K562 (cell line): ENCODE results near the gene PAX8. TPM values are rescaled to one million over a fixed set of nuclear protein-coding genes. Genes with fewer than 3 reads are reported as not detected.
A peak's percentile ranks its signal among the peaks of the same experiment; 100 is the strongest.

ENCODE experiments used
- BRD9 ChIP-seq: fragments of 450-650 bp; IDR thresholded peaks from 2 replicates; pipeline ENCODE4 v1.6.1; 2018; ENCODE audit warnings: low read depth; ENCODE audit not compliant: partially characterized antibody
- CBFB ChIP-seq: sonication (generic); formaldehyde crosslinking; IDR thresholded peaks from 2 replicates; pipeline ENCODE4 v1.4.0; 2020; ENCODE audit warnings: mild to moderate bottlenecking, missing genetic modification reagents
- COPS2 ChIP-seq: fragments of 450-650 bp; conservative IDR thresholded peaks from 2 replicates; pipeline ENCODE4 v1.6.1; 2016; ENCODE audit warnings: mild to moderate bottlenecking, moderate library complexity
- CTCFL ChIP-seq: IDR thresholded peaks from 2 replicates; pipeline ENCODE4 v1.6.1; 2011; ENCODE audit warnings: borderline replicate concordance, low read depth, mild to moderate bottlenecking, moderate library complexity, low read length; ENCODE audit not compliant: insufficient read depth, poor library complexity, severe bottlenecking
- GTF2B ChIP-seq: IDR thresholded peaks from 2 replicates; pipeline ENCODE4 v1.6.1; 2011; ENCODE audit not compliant: insufficient read length; ENCODE audit errors: extremely low read depth
- HDAC3 ChIP-seq: fragments of 450-650 bp; IDR thresholded peaks from 2 replicates; pipeline ENCODE4 v1.6.1; 2018; ENCODE audit warnings: borderline replicate concordance, mild to moderate bottlenecking, moderate library complexity; ENCODE audit not compliant: partially characterized antibody
- JUND ChIP-seq, 2 experiments: IDR thresholded peaks; 2 replicates in 1 of 2; 3 replicates in 1 of 2; pipeline ENCODE4 v1.6.1; 2011; ENCODE audit warnings: borderline replicate concordance in 2 of 2, low read depth in 2 of 2, low read length in 2 of 2, improper control_type of control experiment in 1 of 2, missing biosample characterization in 1 of 2, missing genetic modification characterization in 1 of 2, missing genetic modification reagents in 1 of 2
- KLF16 ChIP-seq: IDR thresholded peaks from 2 replicates; pipeline ENCODE4 v1.6.1; 2016; ENCODE audit warnings: antibody characterized with exemption
- NCOA6 ChIP-seq: fragments of 450-650 bp; IDR thresholded peaks from 2 replicates; pipeline ENCODE4 v1.6.1; 2017; ENCODE audit warnings: mild to moderate bottlenecking
- SRSF9 ChIP-seq: fragments of 200-400 bp; formaldehyde crosslinking; IDR thresholded peaks from 2 replicates; pipeline ENCODE4 v1.6.1; 2017; ENCODE audit warnings: low read depth, low read length, borderline replicate concordance
- TRIM28 ChIP-seq: fragments of 450-650 bp; IDR thresholded peaks from 2 replicates; pipeline ENCODE4 v1.6.1; 2017
- ZNF639 ChIP-seq, 2 experiments: fragments of 200-800 bp in 1 of 2; sonication (Bioruptor generic) in 1 of 2; sonication (generic) in 1 of 2; formaldehyde crosslinking in 1 of 2; IDR thresholded peaks in 1 of 2; conservative IDR thresholded peaks in 1 of 2; 2 replicates each; pipeline versions ENCODE4 v1.5.0 to v1.6.1; 2016 to 2020; ENCODE audit warnings: missing compliant biosample characterization in 1 of 2, missing genetic modification characterization in 1 of 2, missing genetic modification reagents in 1 of 2
- ZNF707 ChIP-seq: fragments of 250-450 bp; sonication (Bioruptor Pico); conservative IDR thresholded peaks from 2 replicates; pipeline ENCODE4 v1.8.0; 2022; ENCODE audit warnings: inconsistent platforms, mild to moderate bottlenecking, moderate library complexity
- ZNF766 ChIP-seq: fragments of 200-800 bp; sonication (Bioruptor generic); conservative IDR thresholded peaks from 2 replicates; pipeline ENCODE4 v1.6.1; 2016; ENCODE audit warnings: missing genetic modification characterization, missing compliant biosample characterization
- polyA plus RNA-seq, 8 experiments: library from polyadenylated mRNA; depleted of rRNA in 4 of 8; stranded (reverse) in 5 of 8; unstranded in 3 of 8; fragments of >200 nt; fragmentation: Nextera tagmentation in 2 of 8; fragmentation: Illumina TruSeq in 1 of 8; extraction: Ambion mirVana in 2 of 8; extraction: Trizol in 1 of 8; gene quantifications; 2 replicates each; pipeline versions ENCODE4 v1.2.1 to v1.2.3, GENCODE V29; 2011 to 2014; ENCODE audit warnings: inconsistent platforms in 1 of 8, missing spikeins in 1 of 8
- total RNA-seq, 7 experiments: library from RNA; depleted of rRNA in 6 of 7; stranded (reverse); fragments of >200 nt in 6 of 7; fragmentation: Illumina TruSeq in 2 of 7; extraction: Trizol in 2 of 7; gene quantifications; 2 replicates each; pipeline versions ENCODE4 v1.2.1 to v1.2.3, GENCODE V29; 2011 to 2021; ENCODE audit warnings: low replicate concordance in 1 of 7
- TF ChIP-seq, protein P1 (sequence below): fragments of 450-650 bp; IDR thresholded peaks from 2 replicates; pipeline ENCODE4 v1.6.1; 2016; ENCODE audit warnings: antibody characterized with exemption
- TF ChIP-seq, protein P2 (sequence below): fragments of 450-650 bp; IDR thresholded peaks from 2 replicates; pipeline ENCODE4 v1.6.1; 2017; ENCODE audit warnings: mild to moderate bottlenecking, moderate library complexity

PAX8 gene
- total and polyA plus RNA-seq, 9 of the 15 experiments (the other 6 are each of a cell fraction or from before 2014, with no cell fraction given), result 0.13 to 2.1 (median 0.51) TPM

DNA sequence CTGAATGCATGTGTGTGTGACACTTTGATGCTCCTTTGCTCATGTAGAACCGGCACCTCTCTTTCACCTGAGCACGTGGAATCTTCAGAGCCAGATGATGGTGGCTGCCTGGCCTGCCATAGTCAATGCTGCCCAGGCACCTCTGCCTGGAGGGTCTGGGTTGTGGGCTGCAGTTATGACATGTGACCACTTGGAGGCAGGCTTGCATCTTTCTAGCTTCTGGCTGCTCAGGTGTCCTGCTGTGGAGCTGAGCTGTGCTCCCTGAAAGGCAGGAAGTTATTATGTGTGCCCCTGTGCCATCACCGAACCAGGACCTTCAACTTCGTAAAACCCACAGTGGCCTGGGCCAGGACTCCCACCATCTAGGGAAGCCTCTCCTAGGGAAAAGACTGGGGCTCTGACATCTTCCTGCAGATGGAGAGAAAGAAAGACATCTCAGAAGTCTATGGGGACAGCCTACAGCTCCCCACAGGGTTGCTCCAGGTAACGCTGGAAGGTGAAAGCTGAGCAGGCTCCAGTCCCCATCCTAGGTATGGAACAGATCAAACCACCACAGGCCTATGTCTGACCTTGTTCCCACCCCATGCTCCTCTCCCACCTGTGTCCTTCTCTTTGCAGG is 74.7 kb downstream of the PAX8 start (continued):
- TF ChIP-seq CBFB, result no peak
- TF ChIP-seq TRIM28, result no peak
- no peak for TF ChIP-seq HDAC3
- no peak for TF ChIP-seq COPS2
- no peak for TF ChIP-seq NCOA6
- TF ChIP-seq GTF2B, result no peak
- TF ChIP-seq ZNF766 (CRISPR knock-in tag), result no peak
- TF ChIP-seq, protein P1, sequence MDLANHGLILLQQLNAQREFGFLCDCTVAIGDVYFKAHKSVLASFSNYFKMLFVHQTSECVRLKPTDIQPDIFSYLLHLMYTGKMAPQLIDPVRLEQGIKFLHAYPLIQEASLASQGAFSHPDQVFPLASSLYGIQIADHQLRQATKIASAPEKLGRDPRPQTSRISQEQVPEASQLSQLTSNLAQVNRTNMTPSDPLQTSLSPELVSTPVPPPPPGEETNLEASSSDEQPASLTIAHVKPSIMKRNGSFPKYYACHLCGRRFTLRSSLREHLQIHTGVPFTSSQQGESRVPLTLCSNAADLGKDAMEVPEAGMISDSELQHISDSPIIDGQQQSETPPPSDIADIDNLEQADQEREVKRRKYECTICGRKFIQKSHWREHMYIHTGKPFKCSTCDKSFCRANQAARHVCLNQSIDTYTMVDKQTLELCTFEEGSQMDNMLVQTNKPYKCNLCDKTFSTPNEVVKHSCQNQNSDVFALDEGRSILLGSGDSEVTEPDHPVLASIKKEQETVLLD, result no peak
- TF ChIP-seq JUND (IDR thresholded peaks at IDR 0.05; ENCODE audit: borderline replicate concordance, low read depth, low read length), result peak; percentile 8; the same call in 1 of the 2 replicates
- TF ChIP-seq JUND (tag; IDR thresholded peaks at IDR 0.05; ENCODE audit: borderline replicate concordance, low read depth, low read length), result no peak; the same call in 2 of the 3 replicates
- no peak for TF ChIP-seq ZNF639 (CRISPR knock-in tag; conservative IDR thresholded peaks at IDR 0.05 in 1 of 2, IDR thresholded peaks at IDR 0.05 in 1 of 2)
- TF ChIP-seq, protein P2, sequence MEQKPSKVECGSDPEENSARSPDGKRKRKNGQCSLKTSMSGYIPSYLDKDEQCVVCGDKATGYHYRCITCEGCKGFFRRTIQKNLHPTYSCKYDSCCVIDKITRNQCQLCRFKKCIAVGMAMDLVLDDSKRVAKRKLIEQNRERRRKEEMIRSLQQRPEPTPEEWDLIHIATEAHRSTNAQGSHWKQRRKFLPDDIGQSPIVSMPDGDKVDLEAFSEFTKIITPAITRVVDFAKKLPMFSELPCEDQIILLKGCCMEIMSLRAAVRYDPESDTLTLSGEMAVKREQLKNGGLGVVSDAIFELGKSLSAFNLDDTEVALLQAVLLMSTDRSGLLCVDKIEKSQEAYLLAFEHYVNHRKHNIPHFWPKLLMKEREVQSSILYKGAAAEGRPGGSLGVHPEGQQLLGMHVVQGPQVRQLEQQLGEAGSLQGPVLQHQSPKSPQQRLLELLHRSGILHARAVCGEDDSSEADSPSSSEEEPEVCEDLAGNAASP, result no peak
- no peak for TF ChIP-seq BRD9
- no peak for TF ChIP-seq ZNF707 (CRISPR knock-in tag)
- peak; percentile 38; the same call in 1 of the 2 replicates for TF ChIP-seq KLF16
- TF ChIP-seq SRSF9, result no peak
- TF ChIP-seq CTCFL, result no peak
